NT2/D1 (cell line): ENCODE results near the gene GSG1L2.

ENCODE experiments used
- SUZ12 ChIP-seq: IDR thresholded peaks from 2 replicates; pipeline ENCODE4 v1.6.1; 2011; ENCODE audit not compliant: insufficient read length, insufficient read depth; ENCODE audit errors: extremely low read depth
- YY1 ChIP-seq: IDR thresholded peaks from 2 replicates; pipeline ENCODE4 v1.6.1; 2011; ENCODE audit not compliant: insufficient read length, insufficient read depth
- ZNF274 ChIP-seq: IDR thresholded peaks from 2 replicates; pipeline ENCODE4 v1.6.1; 2011; ENCODE audit warnings: mild to moderate bottlenecking, low read depth, low read length

DNA sequence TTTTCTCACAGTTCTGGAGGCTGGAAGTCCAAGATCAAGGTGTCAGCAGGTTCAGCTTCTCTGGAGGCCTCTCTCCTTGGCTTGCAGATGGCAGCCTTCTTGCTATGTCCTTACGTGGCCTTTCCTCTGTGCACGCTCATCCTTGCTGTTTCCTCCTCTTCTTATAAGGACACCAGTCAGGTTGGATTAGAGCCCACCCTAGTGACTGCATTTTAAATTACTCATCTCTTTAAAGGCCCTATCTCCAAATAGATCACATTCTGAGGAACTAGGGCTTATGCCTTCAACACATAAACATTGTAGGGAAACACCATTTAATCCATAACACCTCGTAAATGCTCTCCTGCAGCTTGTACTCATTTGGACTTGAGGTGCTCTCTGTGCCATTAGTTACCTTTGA lies 66.8 kb downstream of the GSG1L2 start:
- TF ChIP-seq ZNF274, result no peak
- TF ChIP-seq YY1, result no peak
- TF ChIP-seq SUZ12, result no peak
